Activated naive CD4-positive, alpha-beta T cell (primary cell): ENCODE data around the gene DCUN1D4.
A peak's percentile ranks its signal among the peaks of the same experiment; 100 is the strongest.
"Not testable (repeated sequence)": the region's sequence is repeated elsewhere in the genome, so short reads cannot be mapped to it uniquely, and the experiment has no call there.

Experiments used
- DNase-seq, 4 experiments: peaks; one replicate each; lab custom pipeline; 2025; lab: John Stamatoyannopoulos, UW

DCUN1D4 gene

DNA sequence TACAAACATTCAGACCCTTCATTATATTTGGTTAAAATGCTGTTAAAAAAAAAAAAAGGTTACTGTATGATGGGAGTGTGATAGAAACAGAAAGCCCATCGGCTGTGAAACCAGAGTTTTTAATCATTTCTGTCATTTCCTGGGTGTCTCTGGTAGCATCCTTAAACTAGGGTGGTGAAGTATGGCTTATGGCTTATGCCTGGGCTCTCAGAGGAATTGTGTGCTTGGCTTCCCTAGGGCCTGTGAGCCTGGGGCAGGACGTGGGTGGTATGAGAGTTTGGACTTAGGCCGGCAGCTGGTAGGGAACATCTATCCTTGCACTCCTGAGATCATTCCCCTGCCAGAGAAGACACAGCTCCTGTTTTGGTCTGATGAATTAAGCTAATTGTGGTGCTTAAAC is 52.2 kb downstream of the DCUN1D4 start:
- no peak for DNase-seq

DNA sequence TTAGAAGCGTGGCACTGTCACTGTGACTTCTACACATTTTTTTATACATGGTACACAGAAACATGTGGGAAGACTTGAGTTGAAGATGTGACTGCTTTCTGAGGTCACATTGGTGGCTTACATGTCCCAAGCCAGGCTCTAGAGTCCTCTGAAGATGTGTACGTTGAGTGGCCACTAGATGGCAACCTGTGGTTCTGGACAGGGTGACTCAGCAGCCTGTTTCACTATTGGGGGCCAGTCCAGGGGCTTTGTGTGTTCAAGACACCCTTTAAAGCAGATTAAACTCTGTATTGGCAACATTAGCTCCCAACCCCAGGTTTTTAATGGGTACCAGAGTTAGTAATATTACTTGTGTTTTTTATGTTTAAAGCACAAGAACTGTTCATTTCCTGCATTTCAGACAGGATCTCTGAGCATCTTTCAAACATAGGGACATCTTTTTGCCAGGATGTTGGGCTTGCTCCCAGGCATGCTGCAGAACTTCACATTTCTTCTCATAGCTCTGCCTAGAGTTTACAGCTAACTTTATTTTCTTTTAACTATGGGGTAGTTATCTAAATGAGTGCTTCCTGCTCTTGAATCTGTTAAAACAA is 53.0 kb downstream of the DCUN1D4 start:
- DNase-seq = peak in 2 of 4 experiments; percentile 4 to 5

- DNase-seq = no peak
Observed at GRCh38 chr4:51901363-51901762, 58.4 kb downstream of the DCUN1D4 start.

DNA sequence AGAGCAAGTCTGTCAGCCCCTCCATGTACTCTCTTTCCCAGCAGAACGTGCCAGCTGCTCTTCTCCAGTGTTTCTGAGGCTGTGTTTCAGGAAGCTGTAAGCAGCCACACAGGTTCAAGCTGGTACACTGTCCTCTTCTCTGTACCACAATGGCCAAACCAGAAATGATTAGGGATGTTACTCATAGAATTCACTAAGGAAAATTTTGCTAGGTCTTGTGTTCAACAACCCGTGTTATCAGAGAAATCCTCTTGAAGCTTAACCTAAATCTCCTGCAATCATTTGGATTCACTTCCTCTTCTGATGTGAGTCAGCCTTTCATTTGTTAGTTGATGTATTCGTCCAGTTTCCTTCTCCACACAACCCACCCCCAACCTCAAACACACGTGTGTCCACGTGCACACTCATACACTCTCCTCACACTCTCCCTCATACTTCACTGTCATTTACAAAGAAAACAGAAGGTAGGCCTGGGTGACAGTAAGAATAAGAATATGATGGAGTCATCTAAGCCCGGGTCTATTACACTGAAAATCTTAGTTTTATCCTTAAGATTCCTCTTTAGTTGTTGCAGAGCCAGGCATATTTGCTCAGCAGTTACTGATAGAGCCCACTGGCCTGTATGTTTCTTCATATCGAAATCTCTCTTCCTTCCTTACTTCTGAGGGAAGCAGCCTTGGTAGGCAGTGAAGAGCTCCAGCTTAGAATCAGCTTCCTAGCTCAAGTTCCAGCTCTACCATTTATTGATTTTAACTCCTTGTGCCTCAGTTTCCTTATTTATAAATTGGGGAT is 63.4 kb downstream of the DCUN1D4 start:
- no peak for DNase-seq

DNA sequence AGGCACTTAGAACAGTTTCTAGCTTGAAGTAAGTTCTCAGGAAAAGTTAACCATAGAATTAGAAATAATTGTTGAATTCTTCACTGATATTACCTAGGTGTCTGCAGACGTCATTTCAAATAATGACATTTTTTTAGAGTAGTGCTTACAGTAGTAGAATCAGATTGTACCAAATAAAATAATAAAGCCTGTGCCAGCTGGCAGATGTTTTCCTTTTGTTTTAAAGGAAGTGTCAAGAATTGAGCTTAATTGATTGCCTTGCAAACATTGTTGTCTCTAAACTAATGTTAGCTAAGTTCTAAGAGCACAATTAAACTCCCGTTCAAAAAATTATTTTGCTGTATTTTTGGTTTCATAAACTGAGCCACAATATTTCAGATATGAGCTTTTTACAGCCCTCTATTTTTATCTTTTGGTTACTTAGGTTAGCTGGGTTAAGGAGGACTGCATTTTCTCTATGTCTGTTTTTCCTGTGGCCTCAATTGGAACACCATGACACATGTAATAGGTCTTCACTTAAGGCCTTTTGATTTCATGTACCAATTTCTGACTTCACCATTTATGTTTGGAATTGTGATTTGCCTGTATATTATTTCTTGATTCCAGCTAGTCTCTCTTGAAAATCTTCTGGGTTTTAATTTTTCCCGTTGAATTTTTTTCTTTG is 64.2 kb downstream of the DCUN1D4 start:
- no peak for DNase-seq

GRCh38 chr4:51909236-51909703 is 66.3 kb downstream of the DCUN1D4 start:
- no peak for DNase-seq

- DNase-seq = no peak
Observed at GRCh38 chr4:51918251-51918650, 75.3 kb downstream of the DCUN1D4 start.

GRCh38 chr4:51923343-51923742 is 80.4 kb downstream of the DCUN1D4 start:
- no peak for DNase-seq

- no peak for DNase-seq
Observed at GRCh38 chr4:51925307-51925706, 82.4 kb downstream of the DCUN1D4 start.

- DNase-seq = no peak
Observed at GRCh38 chr4:51930557-51930956, 87.6 kb downstream of the DCUN1D4 start.

GRCh38 chr4:51931461-51931860 is 88.5 kb downstream of the DCUN1D4 start:
- DNase-seq = no peak

DNA sequence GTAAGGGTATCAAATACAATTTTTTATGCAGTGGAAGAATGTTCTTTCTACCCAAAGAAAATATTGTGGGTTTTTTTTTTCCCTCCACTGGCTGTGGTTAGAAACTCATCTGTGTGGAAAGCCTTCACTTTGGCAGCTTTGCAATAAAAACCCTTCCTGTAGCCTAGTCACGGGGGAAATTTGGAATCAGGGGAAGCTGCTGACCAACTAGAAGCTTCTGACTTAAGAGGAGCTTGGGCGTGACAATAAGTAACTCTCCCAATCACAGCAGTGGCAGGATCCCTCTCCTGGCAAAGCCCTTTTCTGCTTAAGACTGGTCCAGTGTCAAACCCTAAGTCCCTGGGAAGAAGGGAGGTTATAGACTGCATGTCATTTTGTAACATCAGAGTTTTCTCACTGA is 89.3 kb downstream of the DCUN1D4 start:
- DNase-seq = no peak

- DNase-seq = no peak
Observed at GRCh38 chr4:51932684-51933083, 89.7 kb downstream of the DCUN1D4 start.

DNA sequence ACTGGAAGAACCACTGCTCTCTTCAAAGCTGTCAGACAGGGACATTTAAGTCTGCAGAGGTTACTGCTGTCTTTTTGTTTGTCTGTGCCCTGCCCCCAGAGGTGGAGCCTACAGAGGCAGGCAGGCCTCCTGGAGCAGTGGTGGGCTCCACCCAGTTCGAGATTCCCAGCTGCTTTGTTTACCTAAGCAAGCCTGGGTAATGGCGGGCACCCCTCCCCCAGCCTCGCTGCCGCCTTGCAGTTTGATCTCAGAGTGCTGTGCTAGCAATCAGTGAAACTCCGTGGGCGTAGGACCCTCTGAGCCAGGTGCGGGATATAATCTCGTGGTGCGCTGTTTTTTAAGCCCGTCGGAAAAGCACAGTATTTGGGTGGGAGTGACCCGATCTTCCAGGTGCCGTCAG is 97.5 kb downstream of the DCUN1D4 start:
- not testable (repeated sequence) for DNase-seq

GRCh38 chr4:51942108-51942832 is 99.3 kb downstream of the DCUN1D4 start:
- no peak for DNase-seq

DNA sequence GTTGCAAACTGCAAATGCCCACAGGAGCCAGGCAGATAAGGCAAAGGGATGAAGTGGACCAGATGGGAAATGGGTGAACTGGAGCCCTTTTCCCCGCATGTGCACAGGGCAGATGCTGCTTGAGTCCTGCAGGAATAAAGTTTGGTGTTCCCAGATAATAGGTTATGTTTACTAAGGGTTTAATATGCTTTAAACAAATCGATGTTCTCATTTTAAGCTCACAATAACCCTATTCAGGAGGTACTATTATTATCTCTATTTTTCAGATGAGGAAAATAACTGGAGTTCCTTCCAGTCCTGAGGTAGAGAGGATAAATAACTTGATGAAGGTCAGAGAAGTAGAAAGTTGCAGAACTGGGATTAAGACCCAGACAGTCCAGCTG is 99.9 kb downstream of the DCUN1D4 start:
- DNase-seq = no peak

GRCh38 chr4:51943221-51943620 is 100.3 kb downstream of the DCUN1D4 start:
- DNase-seq = no peak

GRCh38 chr4:51958199-51958968 is 115.4 kb downstream of the DCUN1D4 start:
- DNase-seq = no peak

GRCh38 chr4:51960486-51960885 is 117.5 kb downstream of the DCUN1D4 start:
- DNase-seq = no peak

DNA sequence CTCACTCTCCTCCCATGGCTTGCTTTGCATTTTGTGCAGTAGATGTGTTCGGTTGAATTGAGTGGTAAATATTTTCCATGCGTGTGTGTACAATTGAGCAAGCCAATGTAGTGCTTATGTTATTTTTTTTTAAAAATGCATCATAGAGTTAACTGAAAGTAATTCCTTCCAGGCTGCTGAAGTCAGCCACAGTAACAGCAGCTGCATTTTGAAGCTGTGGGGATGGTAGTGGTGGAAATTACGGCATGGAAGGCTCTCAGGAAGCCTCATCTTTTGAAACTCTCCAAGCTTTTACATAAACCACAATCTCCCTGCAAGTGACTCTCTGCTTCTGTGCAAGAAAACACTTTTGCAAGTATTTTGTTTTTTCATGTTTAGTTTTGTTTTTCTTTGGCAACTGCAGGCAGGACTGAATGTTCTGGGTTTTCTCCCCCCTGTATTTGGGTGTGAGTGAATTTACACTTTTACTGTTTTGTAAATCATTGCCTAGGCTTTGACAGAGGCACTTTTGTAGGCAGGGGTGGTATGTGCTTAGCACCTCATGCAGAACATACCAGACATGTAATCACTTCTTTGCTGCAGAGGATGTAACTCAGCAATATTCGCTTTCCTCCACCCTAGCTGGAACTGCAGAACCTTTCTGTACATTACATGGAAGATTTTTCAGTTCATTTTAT is 121.0 kb downstream of the DCUN1D4 start:
- DNase-seq = no peak

GRCh38 chr4:51965862-51966261 is 122.9 kb downstream of the DCUN1D4 start:
- no peak for DNase-seq
